ENCODE results near the gene SPRED2.

DNA sequence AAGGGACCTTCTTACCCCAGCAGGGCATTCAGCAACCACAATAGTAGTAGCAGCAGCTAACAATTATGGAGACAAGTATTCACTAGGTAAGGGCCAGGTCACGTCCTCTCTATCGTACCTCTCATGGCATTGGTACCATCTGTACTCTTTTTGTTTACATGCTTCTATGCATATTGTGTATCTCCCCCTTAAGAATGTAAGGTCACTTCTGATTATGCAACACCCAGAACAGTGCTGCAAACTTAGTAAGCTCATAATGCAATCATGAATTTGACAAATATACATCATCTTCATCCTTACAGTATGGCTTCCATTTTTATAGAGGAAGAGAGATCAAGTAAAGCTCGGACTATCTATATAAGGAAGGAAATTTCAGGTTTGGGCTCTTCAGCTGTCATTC, 46.1 kb downstream of the SPRED2 start:
- TF ChIP-seq SUZ12 (IDR thresholded peaks at IDR 0.05; ENCODE audit: low read length), result no peak
- TF ChIP-seq, protein P1, sequence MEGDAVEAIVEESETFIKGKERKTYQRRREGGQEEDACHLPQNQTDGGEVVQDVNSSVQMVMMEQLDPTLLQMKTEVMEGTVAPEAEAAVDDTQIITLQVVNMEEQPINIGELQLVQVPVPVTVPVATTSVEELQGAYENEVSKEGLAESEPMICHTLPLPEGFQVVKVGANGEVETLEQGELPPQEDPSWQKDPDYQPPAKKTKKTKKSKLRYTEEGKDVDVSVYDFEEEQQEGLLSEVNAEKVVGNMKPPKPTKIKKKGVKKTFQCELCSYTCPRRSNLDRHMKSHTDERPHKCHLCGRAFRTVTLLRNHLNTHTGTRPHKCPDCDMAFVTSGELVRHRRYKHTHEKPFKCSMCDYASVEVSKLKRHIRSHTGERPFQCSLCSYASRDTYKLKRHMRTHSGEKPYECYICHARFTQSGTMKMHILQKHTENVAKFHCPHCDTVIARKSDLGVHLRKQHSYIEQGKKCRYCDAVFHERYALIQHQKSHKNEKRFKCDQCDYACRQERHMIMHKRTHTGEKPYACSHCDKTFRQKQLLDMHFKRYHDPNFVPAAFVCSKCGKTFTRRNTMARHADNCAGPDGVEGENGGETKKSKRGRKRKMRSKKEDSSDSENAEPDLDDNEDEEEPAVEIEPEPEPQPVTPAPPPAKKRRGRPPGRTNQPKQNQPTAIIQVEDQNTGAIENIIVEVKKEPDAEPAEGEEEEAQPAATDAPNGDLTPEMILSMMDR (IDR thresholded peaks at IDR 0.05; ENCODE audit: control extremely low read depth in 1 of 3, insufficient read depth in 1 of 3, low read depth in 1 of 3, low read length in 3 of 3), result no peak
- TF ChIP-seq EP300 (IDR thresholded peaks at IDR 0.05; ENCODE audit: borderline replicate concordance in 1 of 2, low read depth in 2 of 2, low read length in 2 of 2), result no peak
- TF ChIP-seq TCF12 (IDR thresholded peaks at IDR 0.05; ENCODE audit: low read depth, low read length), result no peak
- TF ChIP-seq POLR2AphosphoS5 (IDR thresholded peaks at IDR 0.05; ENCODE audit: low read depth, low read length), result no peak
- no peak for TF ChIP-seq SIX5 (IDR thresholded peaks at IDR 0.05; ENCODE audit: low read depth, low read length)
- TF ChIP-seq, protein P2, sequence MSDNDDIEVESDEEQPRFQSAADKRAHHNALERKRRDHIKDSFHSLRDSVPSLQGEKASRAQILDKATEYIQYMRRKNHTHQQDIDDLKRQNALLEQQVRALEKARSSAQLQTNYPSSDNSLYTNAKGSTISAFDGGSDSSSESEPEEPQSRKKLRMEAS (IDR thresholded peaks at IDR 0.05), result no peak
- TF ChIP-seq, protein P3, sequence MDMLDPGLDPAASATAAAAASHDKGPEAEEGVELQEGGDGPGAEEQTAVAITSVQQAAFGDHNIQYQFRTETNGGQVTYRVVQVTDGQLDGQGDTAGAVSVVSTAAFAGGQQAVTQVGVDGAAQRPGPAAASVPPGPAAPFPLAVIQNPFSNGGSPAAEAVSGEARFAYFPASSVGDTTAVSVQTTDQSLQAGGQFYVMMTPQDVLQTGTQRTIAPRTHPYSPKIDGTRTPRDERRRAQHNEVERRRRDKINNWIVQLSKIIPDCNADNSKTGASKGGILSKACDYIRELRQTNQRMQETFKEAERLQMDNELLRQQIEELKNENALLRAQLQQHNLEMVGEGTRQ (IDR thresholded peaks at IDR 0.05; ENCODE audit: low read length), result no peak
- no peak for TF ChIP-seq POLR2A (IDR thresholded peaks at IDR 0.05; ENCODE audit: control extremely low read depth in 1 of 2, low read depth in 2 of 2, low read length in 2 of 2)

Measured in H1 (cell line).